ENCODE data around the gene RBM26.

GRCh38 chr13:79398915-79399314 is 7.1 kb downstream of the RBM26 start:
- TF ChIP-seq EZH2phosphoT487 (IDR thresholded peaks at IDR 0.05; ENCODE audit: insufficient read depth, low read depth) (no peak), EZH2 (IDR thresholded peaks at IDR 0.05; ENCODE audit: insufficient read depth, poor library complexity, severe bottlenecking) (no peak)
